GM12891 (cell line): ENCODE measurements around the gene COPS2.

Source experiments
- POLR2A ChIP-seq: IDR thresholded peaks from 2 replicates; pipeline ENCODE4 v1.6.1; 2011; ENCODE audit warnings: low read depth, low read length, control low read depth
- POLR2AphosphoS5 ChIP-seq: IDR thresholded peaks from 2 replicates; pipeline ENCODE4 v1.6.1; 2011; ENCODE audit warnings: low read depth, low read length, control low read depth
- TAF1 ChIP-seq: IDR thresholded peaks from 2 replicates; pipeline ENCODE4 v1.6.1; 2011; ENCODE audit warnings: low read depth, low read length, control low read depth

GRCh38 chr15:49103002-49103401 lies 52.4 kb downstream of the COPS2 start:
- TF ChIP-seq POLR2AphosphoS5 (no peak), TAF1 (no peak), POLR2A (no peak)
